ENCODE measurements around the gene NFATC2. TPM values are rescaled to one million over a fixed set of nuclear protein-coding genes. Genes with fewer than 3 reads are reported as not detected.

Gene NFATC2
- polyA plus RNA-seq, 1 experiment, result 0.21 TPM

GRCh38 chr20:51427651-51428291 is 114.7 kb downstream of the NFATC2 start:
- TF ChIP-seq, protein P1, sequence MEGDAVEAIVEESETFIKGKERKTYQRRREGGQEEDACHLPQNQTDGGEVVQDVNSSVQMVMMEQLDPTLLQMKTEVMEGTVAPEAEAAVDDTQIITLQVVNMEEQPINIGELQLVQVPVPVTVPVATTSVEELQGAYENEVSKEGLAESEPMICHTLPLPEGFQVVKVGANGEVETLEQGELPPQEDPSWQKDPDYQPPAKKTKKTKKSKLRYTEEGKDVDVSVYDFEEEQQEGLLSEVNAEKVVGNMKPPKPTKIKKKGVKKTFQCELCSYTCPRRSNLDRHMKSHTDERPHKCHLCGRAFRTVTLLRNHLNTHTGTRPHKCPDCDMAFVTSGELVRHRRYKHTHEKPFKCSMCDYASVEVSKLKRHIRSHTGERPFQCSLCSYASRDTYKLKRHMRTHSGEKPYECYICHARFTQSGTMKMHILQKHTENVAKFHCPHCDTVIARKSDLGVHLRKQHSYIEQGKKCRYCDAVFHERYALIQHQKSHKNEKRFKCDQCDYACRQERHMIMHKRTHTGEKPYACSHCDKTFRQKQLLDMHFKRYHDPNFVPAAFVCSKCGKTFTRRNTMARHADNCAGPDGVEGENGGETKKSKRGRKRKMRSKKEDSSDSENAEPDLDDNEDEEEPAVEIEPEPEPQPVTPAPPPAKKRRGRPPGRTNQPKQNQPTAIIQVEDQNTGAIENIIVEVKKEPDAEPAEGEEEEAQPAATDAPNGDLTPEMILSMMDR (IDR thresholded peaks at IDR 0.05; ENCODE audit: insufficient read depth, low read depth, low read length), result no peak
- POLR2A ChIA-PET, result no interaction called here
- CTCF ChIA-PET, result no interaction called here
- DNase-seq (ENCODE audit: low read depth), result no peak
- Histone ChIP-seq H3K27me3 (ENCODE audit: control insufficient read depth, insufficient read depth, low read length) (no peaks in the 10 kb centered on the region; the same call in 1 of the 2 replicates), H3K36me3 (ENCODE audit: control insufficient read depth, insufficient read depth, low read length) (no peaks in the 10 kb centered on the region), H3K4me3 (ENCODE audit: low read depth, low read length) (no peak overlapping the region)

- no peaks in the 10 kb centered on the region; the same call in 1 of the 2 replicates for H3K27me3 ChIP-seq (ENCODE audit: control insufficient read depth, insufficient read depth, low read length)
- TF ChIP-seq, protein P1 (IDR thresholded peaks at IDR 0.05; ENCODE audit: insufficient read depth, low read depth, low read length), result no peak
- H3K4me3 ChIP-seq (ENCODE audit: low read depth, low read length), result no peak overlapping the region
- ChIA-PET CTCF (interaction anchor here (0.7 kb wide), 1 partner anchor 38 kb away, joined by 3 read pairs; no protein-coding TSS in a partner anchor), POLR2A (no interaction called here)
- no peak for DNase-seq (ENCODE audit: low read depth)
- H3K36me3 ChIP-seq (ENCODE audit: control insufficient read depth, insufficient read depth, low read length), result no peaks in the 10 kb centered on the region
Measured at GRCh38 chr20:51426718-51427650, 115.5 kb downstream of the NFATC2 start.

GRCh38 chr20:51425347-51426106 is 117.0 kb downstream of the NFATC2 start:
- H3K4me3 ChIP-seq (ENCODE audit: low read depth, low read length), result no peak overlapping the region
- H3K36me3 ChIP-seq (ENCODE audit: control insufficient read depth, insufficient read depth, low read length), result no peaks in the 10 kb centered on the region
- no peaks in the 10 kb centered on the region; the same call in 1 of the 2 replicates for H3K27me3 ChIP-seq (ENCODE audit: control insufficient read depth, insufficient read depth, low read length)
- TF ChIP-seq, protein P1 (IDR thresholded peaks at IDR 0.05; ENCODE audit: insufficient read depth, low read depth, low read length), result no peak
- no peak for DNase-seq (ENCODE audit: low read depth)
- POLR2A ChIA-PET, result no interaction called here
- CTCF ChIA-PET, result no interaction called here

- H3K36me3 ChIP-seq (ENCODE audit: control insufficient read depth, insufficient read depth, low read length), result no peaks in the 10 kb centered on the region
- no peaks in the 10 kb centered on the region; the same call in 1 of the 2 replicates for H3K27me3 ChIP-seq (ENCODE audit: control insufficient read depth, insufficient read depth, low read length)
- no peak for DNase-seq (ENCODE audit: low read depth)
- TF ChIP-seq, protein P1 (IDR thresholded peaks at IDR 0.05; ENCODE audit: insufficient read depth, low read depth, low read length), result no peak
- ChIA-PET POLR2A (no interaction called here), CTCF (interaction anchor here (1.2 to 2.2 kb wide), 4 partner anchors 10 to 171 kb away, joined by 3 to 9 read pairs (median 6); no protein-coding TSS in a partner anchor)
- H3K4me3 ChIP-seq (ENCODE audit: low read depth, low read length), result no peak overlapping the region
Measured at GRCh38 chr20:51424270-51425117, 118.0 kb downstream of the NFATC2 start.
